Panc1 (cell line): ENCODE results near the gene GAS2. TPM values are rescaled to one million over a fixed set of nuclear protein-coding genes. Genes with fewer than 3 reads are reported as not detected.

Experiments used
- ATAC-seq: fragments of 200-7000 bp; cut with Tn5 transposase; 2 replicates; pipeline ENCODE4 v1.9.1; 2020; ENCODE audit warnings: mild to moderate bottlenecking, moderate library complexity
- BruUV-seq: library from RNA; stranded (reverse); fragments of 400-500 nt; replicated peaks from 2 replicates; lab custom pipeline; 2021; lab: Mats Ljungman, UMichigan
- CTCF ChIA-PET: fragments of 300-600 bp; sonication (Branson Sonifier 250); formaldehyde crosslinking; loops from one replicate; lab custom pipeline; 2022; ENCODE audit warnings: antibody characterized with exemption; lab: Charles Lee
- POLR2A ChIA-PET: fragments of 300-600 bp; sonication (Branson Sonifier 250); formaldehyde crosslinking; loops from one replicate; lab custom pipeline; 2022; ENCODE audit warnings: antibody characterized with exemption; lab: Charles Lee
- DNase-seq: peaks from one replicate; pipeline ENCODE4 v3.0.0-alpha.2; 2010; ENCODE audit warnings: low read depth, low spot score
- H3K27ac ChIP-seq: 2 replicates; pipeline ENCODE4 v1.5.1; 2011; ENCODE audit warnings: mild to moderate bottlenecking, low read length, inconsistent platforms
- H3K27me3 ChIP-seq: fragments of 200-500 bp; sonication (Bioruptor generic); 2 replicates; pipeline ENCODE4 v1.6.0; 2014; ENCODE audit warnings: low read length, inconsistent platforms; ENCODE audit not compliant: control insufficient read depth, insufficient read depth
- H3K36me3 ChIP-seq: fragments of 200-500 bp; sonication (Bioruptor generic); 2 replicates; pipeline ENCODE4 v1.5.1; 2014; ENCODE audit warnings: inconsistent platforms, mild to moderate bottlenecking, low read length, moderate library complexity; ENCODE audit not compliant: control insufficient read depth, insufficient read depth
- H3K4me1 ChIP-seq: 2 replicates; pipeline ENCODE4 v1.5.1; 2011; ENCODE audit warnings: inconsistent platforms, mild to moderate bottlenecking, low read length, moderate library complexity; ENCODE audit not compliant: control insufficient read depth, insufficient read depth
- H3K4me3 ChIP-seq, 2 experiments: 2 replicates each; pipeline ENCODE4 v1.5.1; 2011 to 2012; ENCODE audit warnings: low read depth in 2 of 2, low read length in 2 of 2, mild to moderate bottlenecking in 2 of 2, inconsistent platforms in 1 of 2, moderate library complexity in 1 of 2
- H3K9me3 ChIP-seq: fragments of 200-500 bp; sonication (Bioruptor generic); 2 replicates; pipeline ENCODE4 v1.5.1; 2014; ENCODE audit warnings: low read depth, mild to moderate bottlenecking, inconsistent platforms, low read length, moderate library complexity; ENCODE audit not compliant: control insufficient read depth, insufficient read depth
- CTCF ChIP-seq: fragments of 450-650 bp; IDR thresholded peaks from 2 replicates; pipeline ENCODE4 v1.5.1; 2017; ENCODE audit warnings: mild to moderate bottlenecking
- POLR2AphosphoS5 ChIP-seq: IDR thresholded peaks from 2 replicates; pipeline ENCODE4 v1.6.1; 2012; ENCODE audit warnings: mild to moderate bottlenecking, low read depth, low read length, moderate library complexity
- REST ChIP-seq, 2 experiments: IDR thresholded peaks; 2 replicates each; pipeline ENCODE4 v1.6.1; 2011 to 2012; ENCODE audit warnings: low read depth in 2 of 2, control low read depth in 1 of 2, low read length in 1 of 2, mild to moderate bottlenecking in 1 of 2, moderate library complexity in 1 of 2; ENCODE audit not compliant: insufficient read depth in 1 of 2
- SIN3A ChIP-seq: IDR thresholded peaks from 2 replicates; pipeline ENCODE4 v1.6.1; 2012; ENCODE audit warnings: low read depth, mild to moderate bottlenecking, low read length, moderate library complexity, borderline replicate concordance; ENCODE audit not compliant: insufficient read depth
- TCF7L2 ChIP-seq: IDR thresholded peaks from 2 replicates; pipeline ENCODE4 v1.6.1; 2011; ENCODE audit warnings: mild to moderate bottlenecking, low read depth, low read length, inconsistent platforms
- in situ Hi-C: cut with HindIII; loops from 2 replicates; pipeline ENCODE4 v1.10.0; 2016; ENCODE audit warnings: low sequenced_read_pairs, low pct_unique_long_range_greater_than_20kb
- intact Hi-C: fragments of 100-400 bp; cut with micrococcal nuclease; formaldehyde crosslinking; loops from one replicate; pipeline ENCODE4 v1.10.0; 2022; ENCODE audit not compliant: unreplicated experiment
- total RNA-seq: library from RNA; stranded (reverse); gene quantifications from one replicate; pipeline ENCODE4 v1.2.1, GENCODE V29; 2021; ENCODE audit not compliant: unreplicated experiment

The GAS2 gene
- total RNA-seq, 1 experiment from 2014 or later = 0.87 TPM

- in situ Hi-C loops (no loop called here), intact Hi-C loops (no loop called here)
- H3K4me1 ChIP-seq = no peaks in the 10 kb centered on the region
- BruUV-seq = no TSS peak
- H3K27me3 ChIP-seq = peaks cover 3% of the 10 kb centered on the region
- ChIA-PET POLR2A (no interaction called here), CTCF (no interaction called here)
- no peak overlapping the region for H3K4me3 ChIP-seq
- no peak for TF ChIP-seq POLR2AphosphoS5
- TF ChIP-seq REST (IDR thresholded peaks at IDR 0.05; ENCODE audit: insufficient read depth in 1 of 2, low read depth in 2 of 2, low read length in 1 of 2) = no peak
- no peak for TF ChIP-seq CTCF
- TF ChIP-seq SIN3A = no peak
- no peak for TF ChIP-seq TCF7L2
- DNase-seq (no peak), ATAC-seq (no peak)
- no peaks in the 10 kb centered on the region for H3K36me3 ChIP-seq
- no peaks in the 10 kb centered on the region for H3K9me3 ChIP-seq
- no peak overlapping the region for H3K27ac ChIP-seq
Observed at GRCh38 chr11:22659783-22660182, 6.6 kb upstream of the GAS2 start.

- CTCF ChIA-PET = no interaction called here
- POLR2A ChIA-PET = no interaction called here
- Histone ChIP-seq H3K27ac (no peak overlapping the region), H3K4me3 (peak overlapping the region; percentile 35 to 42), H3K27me3 (peaks cover 27% of the 10 kb centered on the region), H3K9me3 (no peaks in the 10 kb centered on the region), H3K4me1 (no peaks in the 10 kb centered on the region), H3K36me3 (no peaks in the 10 kb centered on the region)
- DNase-seq (no peak), ATAC-seq (peak; percentile 80)
- TF ChIP-seq SIN3A = no peak
- no peak for TF ChIP-seq CTCF
- no peak for TF ChIP-seq POLR2AphosphoS5
- TF ChIP-seq REST (IDR thresholded peaks at IDR 0.05; ENCODE audit: insufficient read depth in 1 of 2, low read depth in 2 of 2, low read length in 1 of 2) = no peak
- TF ChIP-seq TCF7L2 = no peak
- in situ Hi-C loops (no loop called here), intact Hi-C loops (no loop called here)
- BruUV-seq = no TSS peak
Observed at GRCh38 chr11:22666688-22667439, 453 bp downstream of the GAS2 start.
